CD4-positive, alpha-beta memory T cell (primary cell): Measurements from ENCODE around the gene LPCAT1. TPM values are rescaled to one million over a fixed set of nuclear protein-coding genes. Genes with fewer than 3 reads are reported as not detected.
"Not testable (repeated sequence)": the region's sequence is repeated elsewhere in the genome, so short reads cannot be mapped to it uniquely, and the experiment has no call there.

ENCODE experiments used
- CTCF ChIA-PET: fragments of 350-600 bp; sonication (Branson Sonifier 250); formaldehyde crosslinking; loops from one replicate; lab custom pipeline; 2021; ENCODE audit warnings: inconsistent platforms; ENCODE audit not compliant: partially characterized antibody; lab: Charles Lee
- POLR2A ChIA-PET: fragments of 350-600 bp; sonication (Branson Sonifier 250); formaldehyde crosslinking; loops from one replicate; lab custom pipeline; 2021; ENCODE audit not compliant: partially characterized antibody; lab: Charles Lee
- DNase-seq, 5 donors: peaks; one replicate each; pipeline versions ENCODE4 v3.0.0 to v3.0.0-alpha.2; 2020 to 2022; ENCODE audit warnings: mixed read lengths in 1 of 5
- H3K27ac ChIP-seq: one replicate; pipeline ENCODE4 v1.7.0; 2013; ENCODE audit warnings: low read depth, low read length
- H3K27me3 ChIP-seq: 2 replicates; pipeline ENCODE4 v1.7.0; 2013; ENCODE audit warnings: mild to moderate bottlenecking, low read length, moderate library complexity; ENCODE audit not compliant: insufficient read depth
- H3K36me3 ChIP-seq: 2 replicates; pipeline ENCODE4 v1.7.0; 2013; ENCODE audit warnings: mild to moderate bottlenecking, low read length, moderate library complexity; ENCODE audit not compliant: insufficient read depth
- H3K4me1 ChIP-seq: 2 replicates; pipeline ENCODE4 v1.7.0; 2013; ENCODE audit warnings: mild to moderate bottlenecking, low read length, moderate library complexity; ENCODE audit not compliant: insufficient read depth
- H3K4me3 ChIP-seq, 2 donors: one replicate each; pipeline ENCODE4 v1.7.0; 2013; ENCODE audit warnings: low read length in 2 of 2, mild to moderate bottlenecking in 1 of 2
- H3K9me3 ChIP-seq, 2 donors: one replicate each; pipeline ENCODE4 v1.7.0; 2013; ENCODE audit warnings: low read length in 2 of 2, control low read depth in 1 of 2; ENCODE audit not compliant: control insufficient read depth in 1 of 2
- H3K27ac Mint-ChIP-seq, 7 donors: one replicate each; pipeline ENCODE4 v1.8.0; 2020 to 2021; ENCODE audit warnings: mixed read lengths in 7 of 7, mild to moderate bottlenecking in 6 of 7, inconsistent platforms in 3 of 7, moderate library complexity in 3 of 7
- H3K27me3 Mint-ChIP-seq, 2 donors: one replicate each; pipeline ENCODE4 v1.8.0; 2020 to 2021; ENCODE audit warnings: mixed read lengths in 2 of 2
- H3K36me3 Mint-ChIP-seq, 2 donors: one replicate each; pipeline ENCODE4 v1.8.0; 2020 to 2021; ENCODE audit warnings: mixed read lengths in 2 of 2, inconsistent platforms in 1 of 2, mild to moderate bottlenecking in 1 of 2
- H3K4me1 Mint-ChIP-seq, 4 donors: one replicate each; pipeline ENCODE4 v1.8.0; 2020 to 2021; ENCODE audit warnings: mixed read lengths in 4 of 4, mild to moderate bottlenecking in 1 of 4
- H3K4me3 Mint-ChIP-seq, 8 donors: one replicate each; pipeline ENCODE4 v1.8.0; 2020 to 2021; ENCODE audit warnings: mixed read lengths in 8 of 8, mild to moderate bottlenecking in 7 of 8, moderate library complexity in 6 of 8, inconsistent platforms in 3 of 8
- H3K9me3 Mint-ChIP-seq, 8 donors: one replicate each; pipeline ENCODE4 v1.8.0; 2020 to 2021; ENCODE audit warnings: mixed read lengths in 8 of 8, mild to moderate bottlenecking in 5 of 8, inconsistent platforms in 3 of 8, moderate library complexity in 1 of 8
- intact Hi-C: fragments of 100-400 bp; cut with micrococcal nuclease; formaldehyde crosslinking; loops from one replicate; pipeline ENCODE4 v1.15.1; 2023
- polyA plus RNA-seq, 2 donors: library from polyadenylated mRNA; unstranded; fragments of 300-500 nt; fragmentation: Illumina TruSeq; gene quantifications; one replicate each; pipeline ENCODE4 v1.2.3, GENCODE V29; 2021
- total RNA-seq, 2 experiments: library from RNA; stranded (reverse); gene quantifications; one replicate each; pipeline ENCODE4 v1.2.3, GENCODE V29; 2021

Gene LPCAT1
- total and polyA plus RNA-seq, 4 experiments from 2014 or later, result 9.0 to 63.6 (median 47.5) TPM

DNA sequence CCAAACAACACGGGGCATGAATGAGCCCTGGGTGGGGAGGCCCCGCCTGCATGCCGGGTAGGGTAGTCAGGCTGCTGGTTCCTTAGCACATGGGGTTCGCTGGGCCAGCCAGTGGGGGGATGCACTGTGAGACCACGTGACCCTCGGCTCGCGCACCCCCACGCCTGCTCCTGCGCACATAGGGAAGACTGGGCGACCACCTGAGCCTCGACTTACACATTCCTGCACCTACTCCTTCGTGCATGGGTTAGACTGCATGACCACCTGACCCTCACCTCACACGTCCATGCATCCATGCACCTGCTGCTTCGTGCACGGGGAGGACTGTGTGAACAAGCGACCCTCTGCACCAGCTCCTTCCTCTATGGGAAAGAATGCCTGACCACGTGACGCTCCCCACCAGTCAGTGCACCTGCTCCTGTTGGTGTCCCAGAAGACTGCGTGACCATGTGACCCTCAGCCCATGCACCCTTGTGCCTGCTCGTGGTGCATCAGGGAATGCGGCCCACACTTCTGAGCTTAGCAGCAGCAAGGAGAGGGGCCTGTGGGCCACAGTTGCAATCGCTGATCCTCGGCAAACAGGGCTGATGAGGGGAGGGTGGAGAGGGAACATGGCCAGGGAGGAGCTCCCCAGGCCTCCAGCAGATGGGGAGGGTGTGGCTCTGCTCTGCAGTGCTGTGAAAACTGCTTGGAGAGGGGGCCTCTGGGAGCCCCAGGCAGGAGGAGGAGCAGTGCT is 18.1 kb downstream of the LPCAT1 start:
- Mint-ChIP-seq H3K9me3 (peaks cover 0 to 2% (median 0%) of the 10 kb centered on the region in 8 donors), H3K27me3 (no peaks in the 10 kb centered on the region), H3K4me3 (peak overlapping the region in 1 of 8 donors; percentile 10), H3K36me3 (peaks cover 4 to 22% of the 10 kb centered on the region in 2 donors), H3K27ac (peak overlapping the region in 1 of 7 donors; percentile 49), H3K4me1 (peaks cover 24 to 59% (median 40%) of the 10 kb centered on the region in 4 donors)
- ChIA-PET POLR2A (no interaction called here), CTCF (no interaction called here)
- Histone ChIP-seq H3K4me3 (no peak overlapping the region), H3K27me3 (no peaks in the 10 kb centered on the region), H3K36me3 (peaks cover 3% of the 10 kb centered on the region), H3K9me3 (no peaks in the 10 kb centered on the region), H3K27ac (no peak overlapping the region), H3K4me1 (peaks cover 26% of the 10 kb centered on the region)
- intact Hi-C loops, result no loop called here
- no peak for DNase-seq

DNA sequence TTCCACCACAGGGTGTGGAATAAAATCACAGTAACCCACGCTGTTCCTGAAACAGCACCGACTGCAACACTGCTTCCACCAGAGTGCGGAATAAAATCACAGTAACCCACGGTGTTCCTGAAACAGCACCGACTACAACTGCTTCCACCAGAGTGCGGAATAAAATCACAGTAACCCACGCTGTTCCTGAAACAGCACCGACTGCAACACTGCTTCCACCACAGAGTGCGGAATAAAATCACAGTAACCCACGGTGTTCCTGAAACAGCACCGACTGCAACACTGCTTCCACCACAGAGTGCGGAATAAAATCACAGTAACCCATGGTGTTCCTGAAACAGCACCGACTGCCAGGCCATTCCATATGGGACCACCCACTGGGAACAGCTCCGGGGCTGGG is 18.7 kb downstream of the LPCAT1 start:
- H3K27me3 Mint-ChIP-seq, H3K4me3 Mint-ChIP-seq, POLR2A ChIA-PET, H3K9me3 ChIP-seq, H3K27me3 ChIP-seq, intact Hi-C loops, H3K4me3 ChIP-seq, H3K9me3 Mint-ChIP-seq, DNase-seq, H3K36me3 ChIP-seq, CTCF ChIA-PET, H3K27ac Mint-ChIP-seq, H3K27ac ChIP-seq: not testable (repeated sequence)
- peaks cover 24 to 59% (median 38%) of the 10 kb centered on the region in 4 donors for H3K4me1 Mint-ChIP-seq
- H3K4me1 ChIP-seq, result peaks cover 26% of the 10 kb centered on the region
- peaks cover 4 to 22% of the 10 kb centered on the region in 2 donors for H3K36me3 Mint-ChIP-seq

GRCh38 chr5:1504617-1505016 is 19.1 kb downstream of the LPCAT1 start:
- Histone ChIP-seq H3K4me3 (no peak overlapping the region), H3K27ac (no peak overlapping the region), H3K36me3 (peaks cover 3% of the 10 kb centered on the region), H3K9me3 (no peaks in the 10 kb centered on the region), H3K27me3 (no peaks in the 10 kb centered on the region), H3K4me1 (peaks cover 26% of the 10 kb centered on the region)
- no peak for DNase-seq
- ChIA-PET CTCF (no interaction called here), POLR2A (interaction anchor here (0.7 kb wide), 1 partner anchor 32 kb away, joined by 5 read pairs; no protein-coding TSS in a partner anchor)
- intact Hi-C loops, result no loop called here
- Mint-ChIP-seq H3K9me3 (peaks cover 0 to 2% (median 0%) of the 10 kb centered on the region in 8 donors), H3K27me3 (no peaks in the 10 kb centered on the region), H3K4me1 (peaks cover 23 to 59% (median 37%) of the 10 kb centered on the region in 4 donors), H3K4me3 (no peak overlapping the region), H3K36me3 (peaks cover 3 to 23% of the 10 kb centered on the region in 2 donors), H3K27ac (peak overlapping the region in 1 of 7 donors; percentile 25)

DNA sequence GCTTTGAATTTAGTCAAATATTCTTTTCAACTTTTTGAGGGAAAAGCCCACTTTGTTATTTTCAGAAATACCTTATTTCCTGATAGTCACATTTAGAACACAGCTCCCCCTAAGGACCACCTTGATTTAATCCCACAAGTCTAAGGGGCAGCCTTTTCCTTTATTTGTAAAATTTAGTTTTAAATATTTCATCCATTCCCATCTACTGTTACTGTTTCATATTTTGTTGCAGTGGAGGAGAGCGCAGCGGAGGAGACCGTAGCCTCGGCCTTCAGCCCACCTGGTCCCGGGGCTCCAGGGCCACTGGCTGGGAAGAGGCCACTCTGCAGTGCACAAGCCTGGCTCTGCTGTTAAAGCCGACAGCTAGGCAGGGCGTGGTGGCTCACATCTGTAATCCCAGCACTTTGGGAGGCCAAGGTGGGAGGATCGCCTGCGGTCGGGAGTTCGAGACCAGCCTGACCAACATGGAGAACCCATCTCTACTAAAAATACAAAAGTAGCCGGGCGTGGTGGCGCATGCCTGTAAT is 19.6 kb downstream of the LPCAT1 start:
- H3K4me3 Mint-ChIP-seq, result peak overlapping the region in 4 of 8 donors; percentile 33 to 49 (median 41)
- H3K9me3 ChIP-seq, result no peaks in the 10 kb centered on the region
- H3K9me3 Mint-ChIP-seq, result peaks cover 0 to 2% (median 0%) of the 10 kb centered on the region in 8 donors
- intact Hi-C loops, result no loop called here
- H3K36me3 ChIP-seq, result peaks cover 3% of the 10 kb centered on the region
- ChIA-PET POLR2A (interaction anchor here (0.7 to 1.1 kb wide), 3 partner anchors 20 to 118 kb away, joined by 3 to 5 read pairs (median 4); partner anchors contain the start of gene LPCAT1), CTCF (interaction anchor here (1.6 to 2.5 kb wide), 3 partner anchors 12 to 141 kb away, joined by 4 to 9 read pairs (median 5); no protein-coding TSS in a partner anchor)
- H3K4me1 ChIP-seq, result peaks cover 26% of the 10 kb centered on the region
- H3K27ac ChIP-seq, result no peak overlapping the region
- H3K27me3 ChIP-seq, result no peaks in the 10 kb centered on the region
- peak overlapping the region in 4 of 7 donors; percentile 25 to 78 (median 70) for H3K27ac Mint-ChIP-seq
- no peak for DNase-seq
- H3K4me3 ChIP-seq, result no peak overlapping the region
- H3K4me1 Mint-ChIP-seq, result peaks cover 22 to 57% (median 35%) of the 10 kb centered on the region in 4 donors
- peaks cover under 1 to 24% of the 10 kb centered on the region in 2 donors for H3K36me3 Mint-ChIP-seq
- H3K27me3 Mint-ChIP-seq, result no peaks in the 10 kb centered on the region

DNA sequence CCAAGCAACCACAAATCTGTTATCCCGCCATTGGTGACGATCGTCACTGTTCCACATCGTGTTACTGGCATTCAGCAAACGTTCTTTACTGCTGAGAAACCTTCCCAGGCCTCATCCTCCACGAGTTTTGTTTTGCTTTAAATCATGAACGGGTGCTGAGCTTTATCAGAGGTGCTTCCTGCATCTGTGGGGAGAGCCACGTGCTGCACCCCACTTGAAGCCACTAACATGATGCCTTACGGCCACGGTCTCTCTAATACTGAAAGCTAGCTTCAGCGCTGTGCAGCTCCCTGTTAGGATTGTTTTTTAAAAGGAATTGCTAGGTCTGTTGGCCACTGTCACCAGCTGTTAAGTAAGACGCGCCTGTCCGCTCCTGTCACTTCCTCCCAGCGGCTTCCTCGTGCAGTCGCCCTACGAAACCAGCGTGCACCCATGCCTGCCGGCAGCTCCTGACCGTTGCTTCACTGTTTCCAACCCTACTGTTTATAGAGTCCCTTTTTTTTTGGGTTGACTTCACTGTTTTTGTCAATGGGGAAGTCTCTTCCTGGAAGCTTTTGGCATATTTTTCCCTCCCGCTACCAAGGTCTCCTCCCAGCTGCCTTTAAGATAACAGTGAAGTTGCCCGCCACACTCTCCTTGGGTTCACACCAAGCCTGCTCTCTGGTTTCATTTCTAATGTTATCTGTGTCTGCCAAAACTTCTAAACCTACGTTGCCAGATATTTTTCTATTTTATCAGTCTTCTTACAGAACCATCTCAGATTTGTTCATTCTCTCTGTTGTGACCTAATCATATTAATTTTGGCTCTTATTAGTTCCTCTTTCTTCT is 20.3 kb downstream of the LPCAT1 start:
- no peak overlapping the region for H3K4me3 ChIP-seq

GRCh38 chr5:1502737-1503120 is 21.0 kb downstream of the LPCAT1 start:
- no peaks in the 10 kb centered on the region for H3K9me3 ChIP-seq
- H3K27me3 ChIP-seq, result no peaks in the 10 kb centered on the region
- peaks cover 6 to 30% of the 10 kb centered on the region in 2 donors for H3K36me3 Mint-ChIP-seq
- H3K36me3 ChIP-seq, result no peaks in the 10 kb centered on the region
- POLR2A ChIA-PET, result interaction anchor here (1.1 kb wide), 3 partner anchors 21 to 117 kb away, joined by 3 to 4 read pairs (median 4); partner anchors contain the start of gene LPCAT1
- no peaks in the 10 kb centered on the region for H3K27me3 Mint-ChIP-seq
- peaks cover 0 to 2% (median 0%) of the 10 kb centered on the region in 8 donors for H3K9me3 Mint-ChIP-seq
- H3K27ac Mint-ChIP-seq, result peak overlapping the region in 3 of 7 donors; percentile 25 to 65 (median 48)
- H3K27ac ChIP-seq, result no peak overlapping the region
- DNase-seq, result no peak
- peak overlapping the region in 1 of 8 donors; percentile 34 for H3K4me3 Mint-ChIP-seq
- peaks cover 23 to 62% (median 34%) of the 10 kb centered on the region in 4 donors for H3K4me1 Mint-ChIP-seq
- CTCF ChIA-PET, result interaction anchor here (1.1 to 2.5 kb wide), 4 partner anchors 11 to 142 kb away, joined by 4 to 9 read pairs (median 5); no protein-coding TSS in a partner anchor
- intact Hi-C loops, result no loop called here
- H3K4me3 ChIP-seq, result no peak overlapping the region
- H3K4me1 ChIP-seq, result peaks cover 26% of the 10 kb centered on the region

More for the DNA sequence above, 20.3 kb downstream of the LPCAT1 start:
- Histone ChIP-seq H3K27ac (no peak overlapping the region), H3K9me3 (no peaks in the 10 kb centered on the region), H3K27me3 (no peaks in the 10 kb centered on the region), H3K36me3 (no peaks in the 10 kb centered on the region), H3K4me1 (peaks cover 26% of the 10 kb centered on the region)
- Mint-ChIP-seq H3K4me3 (peak overlapping the region; percentile 18 to 49 (median 36)), H3K36me3 (peaks cover 6 to 29% of the 10 kb centered on the region in 2 donors), H3K4me1 (peaks cover 23 to 63% (median 36%) of the 10 kb centered on the region in 4 donors), H3K27ac (peak overlapping the region; percentile 25 to 82 (median 68)), H3K9me3 (peaks cover 0 to 2% (median 0%) of the 10 kb centered on the region in 8 donors), H3K27me3 (no peaks in the 10 kb centered on the region)
- ChIA-PET POLR2A (interaction anchor here (0.9 to 1.1 kb wide), 3 partner anchors 20 to 118 kb away, joined by 3 to 4 read pairs (median 3); partner anchors contain the start of gene LPCAT1), CTCF (interaction anchor here (1.1 to 2.5 kb wide), 4 partner anchors 11 to 141 kb away, joined by 4 to 9 read pairs (median 5); no protein-coding TSS in a partner anchor)
- intact Hi-C loops, result no loop called here
- DNase-seq, result no peak
